A549 (cell line): ENCODE data around the gene PEF1.

Experiments
- CEBPB ChIP-seq, 2 experiments: fragments of >200 bp in 1 of 2; sonication (Bioruptor Twin) in 1 of 2; formaldehyde crosslinking in 1 of 2; IDR thresholded peaks; 2 replicates each; pipeline ENCODE4 v1.6.1; 2012 to 2016
- FOSL2 ChIP-seq, 2 experiments: fragments of 450-650 bp in 1 of 2; fragments of >200 bp in 1 of 2; sonication (Bioruptor Twin) in 1 of 2; formaldehyde crosslinking; IDR thresholded peaks; 2 replicates each; pipeline versions ENCODE4 v1.5.0 to v1.6.1; 2016 to 2020; ENCODE audit warnings: mild to moderate bottlenecking in 1 of 2, moderate library complexity in 1 of 2
- MYC ChIP-seq: IDR thresholded peaks from 2 replicates; pipeline ENCODE4 v1.6.1; 2012; ENCODE audit warnings: mild to moderate bottlenecking, inconsistent platforms, low read length, improper control_type of control experiment, borderline replicate concordance
- RAD21 ChIP-seq, 2 experiments: fragments of >200 bp in 1 of 2; sonication (Bioruptor Twin) in 1 of 2; formaldehyde crosslinking in 1 of 2; IDR thresholded peaks in 1 of 2; conservative IDR thresholded peaks in 1 of 2; 2 replicates in 1 of 2; 3 replicates in 1 of 2; pipeline ENCODE4 v1.6.1; 2012 to 2018; ENCODE audit warnings: inconsistent platforms in 1 of 2
- RCOR1 ChIP-seq: fragments of 150-350 bp; IDR thresholded peaks from 2 replicates; pipeline ENCODE4 v1.6.1; 2014; ENCODE audit warnings: antibody characterized with exemption, low read length, low read depth
- TF ChIP-seq, protein P1 (sequence below): IDR thresholded peaks from 2 replicates; pipeline ENCODE4 v1.6.1; 2012
- TF ChIP-seq, protein P2 (sequence below): fragments of >200 bp; sonication (Bioruptor Twin); formaldehyde crosslinking; IDR thresholded peaks from 3 replicates; pipeline ENCODE4 v1.5.1; 2016
- TF ChIP-seq, protein P3 (sequence below): fragments of >200 bp; sonication (Bioruptor Twin); formaldehyde crosslinking; IDR thresholded peaks from 2 replicates; pipeline ENCODE4 v1.6.1; 2016

DNA sequence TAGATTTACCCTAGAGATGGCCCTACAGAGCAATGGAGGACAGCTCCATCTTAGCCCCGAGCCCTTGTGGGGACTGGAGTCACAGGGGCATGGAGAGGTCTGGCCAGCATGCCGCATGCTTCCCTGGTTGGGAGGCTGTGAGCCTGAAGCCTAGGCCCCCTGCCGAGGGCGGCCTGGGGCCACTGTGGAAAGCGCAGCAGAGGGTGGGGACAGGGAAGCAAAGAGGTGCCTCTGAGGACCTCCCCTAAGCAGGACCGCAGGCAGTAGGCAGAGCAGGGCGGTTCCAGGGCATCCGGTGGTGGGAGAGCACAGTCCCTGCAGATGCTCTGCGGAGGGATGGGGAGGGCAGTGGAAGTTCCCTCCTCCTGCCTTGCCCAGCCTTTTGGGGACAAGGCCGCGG is 26.5 kb upstream of the PEF1 start:
- TF ChIP-seq, protein P1, sequence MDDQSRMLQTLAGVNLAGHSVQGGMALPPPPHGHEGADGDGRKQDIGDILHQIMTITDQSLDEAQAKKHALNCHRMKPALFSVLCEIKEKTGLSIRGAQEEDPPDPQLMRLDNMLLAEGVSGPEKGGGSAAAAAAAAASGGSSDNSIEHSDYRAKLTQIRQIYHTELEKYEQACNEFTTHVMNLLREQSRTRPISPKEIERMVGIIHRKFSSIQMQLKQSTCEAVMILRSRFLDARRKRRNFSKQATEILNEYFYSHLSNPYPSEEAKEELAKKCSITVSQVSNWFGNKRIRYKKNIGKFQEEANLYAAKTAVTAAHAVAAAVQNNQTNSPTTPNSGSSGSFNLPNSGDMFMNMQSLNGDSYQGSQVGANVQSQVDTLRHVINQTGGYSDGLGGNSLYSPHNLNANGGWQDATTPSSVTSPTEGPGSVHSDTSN: no peak
- no peak for TF ChIP-seq FOSL2 (IDR thresholded peaks at IDR 0.05)
- TF ChIP-seq FOSL2 (CRISPR knock-in tag; IDR thresholded peaks at IDR 0.05): no peak
- TF ChIP-seq, protein P2, sequence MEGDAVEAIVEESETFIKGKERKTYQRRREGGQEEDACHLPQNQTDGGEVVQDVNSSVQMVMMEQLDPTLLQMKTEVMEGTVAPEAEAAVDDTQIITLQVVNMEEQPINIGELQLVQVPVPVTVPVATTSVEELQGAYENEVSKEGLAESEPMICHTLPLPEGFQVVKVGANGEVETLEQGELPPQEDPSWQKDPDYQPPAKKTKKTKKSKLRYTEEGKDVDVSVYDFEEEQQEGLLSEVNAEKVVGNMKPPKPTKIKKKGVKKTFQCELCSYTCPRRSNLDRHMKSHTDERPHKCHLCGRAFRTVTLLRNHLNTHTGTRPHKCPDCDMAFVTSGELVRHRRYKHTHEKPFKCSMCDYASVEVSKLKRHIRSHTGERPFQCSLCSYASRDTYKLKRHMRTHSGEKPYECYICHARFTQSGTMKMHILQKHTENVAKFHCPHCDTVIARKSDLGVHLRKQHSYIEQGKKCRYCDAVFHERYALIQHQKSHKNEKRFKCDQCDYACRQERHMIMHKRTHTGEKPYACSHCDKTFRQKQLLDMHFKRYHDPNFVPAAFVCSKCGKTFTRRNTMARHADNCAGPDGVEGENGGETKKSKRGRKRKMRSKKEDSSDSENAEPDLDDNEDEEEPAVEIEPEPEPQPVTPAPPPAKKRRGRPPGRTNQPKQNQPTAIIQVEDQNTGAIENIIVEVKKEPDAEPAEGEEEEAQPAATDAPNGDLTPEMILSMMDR: no peak
- no peak for TF ChIP-seq MYC
- TF ChIP-seq CEBPB (IDR thresholded peaks at IDR 0.05): no peak
- TF ChIP-seq RCOR1: no peak
- TF ChIP-seq, protein P3, sequence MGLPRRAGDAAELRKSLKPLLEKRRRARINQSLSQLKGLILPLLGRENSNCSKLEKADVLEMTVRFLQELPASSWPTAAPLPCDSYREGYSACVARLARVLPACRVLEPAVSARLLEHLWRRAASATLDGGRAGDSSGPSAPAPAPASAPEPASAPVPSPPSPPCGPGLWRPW: no peak
- TF ChIP-seq RAD21 (conservative IDR thresholded peaks at IDR 0.05 in 1 of 2, IDR thresholded peaks at IDR 0.05 in 1 of 2): no peak
